Sigmoid colon (tissue), 7 donors: ENCODE data around the gene SERPINB6. TPM values are rescaled to one million over a fixed set of nuclear protein-coding genes. Genes with fewer than 3 reads are reported as not detected.
"Not testable (repeated sequence)": the region's sequence is repeated elsewhere in the genome, so short reads cannot be mapped to it uniquely, and the experiment has no call there.

ENCODE experiments used
- DNase-seq: peaks from one replicate; pipeline ENCODE4 v3.0.0-alpha.2; 2019
- H3K27ac ChIP-seq, 4 donors: fragments of 200-600 bp; sonication (generic); one replicate each; pipeline ENCODE4 v1.5.1; 2016 to 2019; ENCODE audit warnings: mild to moderate bottlenecking in 1 of 4
- H3K27me3 ChIP-seq, 3 donors: fragments of 200-600 bp; sonication (generic); one replicate each; pipeline ENCODE4 v1.5.1; 2019; ENCODE audit warnings: mild to moderate bottlenecking in 1 of 3
- H3K36me3 ChIP-seq, 4 donors: fragments of 200-600 bp; sonication (generic); one replicate each; pipeline ENCODE4 v1.5.1; 2016 to 2019
- H3K4me1 ChIP-seq, 4 donors: fragments of 200-600 bp; sonication (generic); one replicate each; pipeline ENCODE4 v1.5.1; 2017 to 2019
- H3K4me3 ChIP-seq, 4 donors: fragments of 200-600 bp; sonication (generic); one replicate each; pipeline ENCODE4 v1.5.1; 2017 to 2019; ENCODE audit warnings: mild to moderate bottlenecking in 2 of 4, moderate library complexity in 1 of 4
- H3K9me3 ChIP-seq, 4 donors: fragments of 200-600 bp in 3 of 4; sonication (generic) in 3 of 4; one replicate each; pipeline versions ENCODE4 v1.5.1 to v1.6.1; 2013 to 2019
- CTCF ChIP-seq, 4 experiments: fragments of 450-650 bp in 3 of 4; fragments of 200-600 bp in 1 of 4; IDR thresholded peaks; one replicate each; pipeline ENCODE4 v1.5.1; 2016 to 2019; ENCODE audit warnings: antibody characterized with exemption in 4 of 4, mild to moderate bottlenecking in 3 of 4, moderate library complexity in 2 of 4
- EP300 ChIP-seq, 4 donors: sonication (generic); formaldehyde crosslinking; IDR thresholded peaks; one replicate each; pipeline ENCODE4 v1.6.1; 2017; ENCODE audit warnings: antibody characterized with exemption in 4 of 4
- POLR2A ChIP-seq, 2 donors: fragments of 450-650 bp; IDR thresholded peaks; one replicate each; pipeline ENCODE4 v1.6.1; 2016; ENCODE audit warnings: antibody characterized with exemption in 2 of 2, mild to moderate bottlenecking in 2 of 2, moderate library complexity in 2 of 2
- POLR2AphosphoS5 ChIP-seq, 4 donors: sonication (generic); formaldehyde crosslinking; IDR thresholded peaks; one replicate each; pipeline ENCODE4 v1.6.1; 2017; ENCODE audit warnings: antibody characterized with exemption in 4 of 4
- WGBS, 2 donors: extraction: QIAGEN DNeasy Blood & Tissue Kit; methylation state at CpG; one replicate each; pipeline ENCODE4 v1.1.7; 2013; 5-methylcytosine and 5-hydroxymethylcytosine counted together
- intact Hi-C: fragments of 100-400 bp; cut with DNase I; formaldehyde crosslinking; loops from one replicate; pipeline ENCODE4 v1.15.1; 2023
- polyA plus RNA-seq, 3 donors: library from polyadenylated mRNA; stranded (reverse); fragments of 200-250 nt; gene quantifications; one replicate each; pipeline ENCODE4 v1.2.3, GENCODE V29; 2013
- total RNA-seq, 4 donors: library from RNA; depleted of rRNA; stranded (reverse); fragments of >200 nt; gene quantifications; one replicate each; pipeline ENCODE4 v1.1.0, GENCODE V29; 2016
- donor health status: healthy with polysubstance abuse.
- donor health status: Bipolar disorder and iron deficiency.
- donor health status: healthy.

SERPINB6 gene
- total and polyA plus RNA-seq, 7 donors, result 150 to 207 (median 178) TPM

DNA sequence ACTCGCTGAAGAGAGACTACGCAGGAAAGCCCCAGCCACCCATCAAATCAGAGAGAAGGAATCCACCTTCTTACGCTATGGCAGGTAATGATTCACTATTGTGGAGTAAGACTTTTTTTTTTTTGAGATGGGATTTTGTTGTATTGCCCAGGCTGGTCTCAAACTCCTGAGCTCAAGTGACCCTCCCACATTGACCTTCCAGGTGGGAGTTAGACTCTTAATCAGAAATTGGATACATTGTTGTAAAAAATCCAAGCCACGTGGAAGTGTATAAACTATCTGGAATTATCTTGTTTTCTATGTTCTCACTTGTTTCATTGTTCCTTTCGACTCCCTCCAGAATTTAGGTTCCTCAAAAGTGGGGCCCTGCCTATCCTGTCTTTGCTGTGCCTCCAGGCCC is 35.1 kb upstream of the SERPINB6 start:
- H3K4me1 ChIP-seq, result no peaks in the 10 kb centered on the region
- H3K9me3 ChIP-seq, result peaks cover 0 to 4% (median 3%) of the 10 kb centered on the region in 4 donors
- intact Hi-C loops, result no loop called here
- no peaks in the 10 kb centered on the region for H3K27me3 ChIP-seq
- H3K27ac ChIP-seq, result no peak overlapping the region
- no peak for DNase-seq
- WGBS, 2 donors, result 95 to 96% methylated on average over 5 of the region's 5 CpGs
- H3K36me3 ChIP-seq, result peaks cover 12 to 69% (median 26%) of the 10 kb centered on the region in 4 donors
- TF ChIP-seq EP300 (IDR thresholded peaks at IDR 0.05), result no peak
- TF ChIP-seq CTCF (IDR thresholded peaks at IDR 0.05), result no peak
- no peak for TF ChIP-seq POLR2A (IDR thresholded peaks at IDR 0.05)
- TF ChIP-seq POLR2AphosphoS5 (IDR thresholded peaks at IDR 0.05), result no peak
- no peak overlapping the region for H3K4me3 ChIP-seq

DNA sequence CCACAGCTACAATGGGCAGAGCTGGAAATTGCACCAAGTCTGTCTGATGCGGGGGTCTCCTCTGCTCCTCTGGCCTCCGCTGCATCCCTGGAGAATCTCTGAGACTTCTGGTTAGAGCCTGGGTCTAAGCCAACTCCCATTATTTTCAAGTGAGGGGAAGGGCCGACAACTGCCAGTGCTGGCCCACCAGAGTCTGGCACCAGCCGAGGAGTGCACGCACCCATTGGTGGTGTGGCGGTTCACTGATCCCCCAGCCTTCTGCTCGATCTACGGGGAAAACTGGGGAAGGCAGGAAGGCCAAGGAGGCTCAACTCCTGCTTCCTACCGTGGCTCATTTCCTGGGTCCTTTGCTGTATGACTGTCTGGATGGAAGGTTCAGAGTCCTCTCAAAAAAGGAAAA is 34.5 kb upstream of the SERPINB6 start:
- TF ChIP-seq CTCF (IDR thresholded peaks at IDR 0.05) (no peak), POLR2AphosphoS5 (IDR thresholded peaks at IDR 0.05) (no peak), POLR2A (IDR thresholded peaks at IDR 0.05) (no peak)
- Histone ChIP-seq H3K4me1 (peaks cover 0 to 4% (median 0%) of the 10 kb centered on the region in 4 donors), H3K4me3 (no peak overlapping the region), H3K27me3 (no peaks in the 10 kb centered on the region), H3K9me3 (peaks cover 0 to 2% (median 0%) of the 10 kb centered on the region in 4 donors), H3K27ac (no peak overlapping the region), H3K36me3 (peaks cover 12 to 63% (median 26%) of the 10 kb centered on the region in 4 donors)
- intact Hi-C loops, result no loop called here
- 95 to 96% methylated on average over 9 of the region's 9 CpGs for WGBS, 2 donors
- DNase-seq, result no peak

DNA sequence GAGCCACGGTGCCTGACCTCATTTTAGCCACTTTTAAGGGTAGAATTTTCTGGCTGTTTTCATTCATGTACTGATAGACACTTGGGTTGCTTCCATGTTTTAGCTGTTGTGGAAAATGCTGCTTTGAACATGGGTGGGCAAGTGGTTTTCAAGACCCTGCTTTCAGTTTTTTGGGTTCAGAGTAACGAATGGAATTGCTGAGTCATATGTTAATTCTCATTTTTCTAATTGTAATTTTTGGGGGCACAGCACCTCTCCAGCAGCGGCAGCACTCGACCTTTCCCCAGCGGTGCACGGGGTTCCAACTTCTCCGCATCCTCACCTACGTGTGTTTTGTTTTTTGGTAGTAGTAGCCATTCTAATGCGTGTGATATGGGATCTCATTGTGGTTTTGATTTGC is 33.7 kb upstream of the SERPINB6 start:
- no peak for DNase-seq
- Histone ChIP-seq H3K9me3 (no peaks in the 10 kb centered on the region), H3K27me3 (no peaks in the 10 kb centered on the region), H3K4me1 (peaks cover 0 to 12% (median 6%) of the 10 kb centered on the region in 4 donors), H3K4me3 (no peak overlapping the region), H3K36me3 (peaks cover 5 to 55% (median 20%) of the 10 kb centered on the region in 4 donors), H3K27ac (no peak overlapping the region)
- no peak for TF ChIP-seq CTCF (IDR thresholded peaks at IDR 0.05)
- no peak for TF ChIP-seq POLR2A (IDR thresholded peaks at IDR 0.05)
- TF ChIP-seq EP300 (IDR thresholded peaks at IDR 0.05), result no peak
- no peak for TF ChIP-seq POLR2AphosphoS5 (IDR thresholded peaks at IDR 0.05)
- WGBS, 2 donors, result 93 to 96% methylated on average over 9 of the region's 9 CpGs
- intact Hi-C loops, result no loop called here

DNA sequence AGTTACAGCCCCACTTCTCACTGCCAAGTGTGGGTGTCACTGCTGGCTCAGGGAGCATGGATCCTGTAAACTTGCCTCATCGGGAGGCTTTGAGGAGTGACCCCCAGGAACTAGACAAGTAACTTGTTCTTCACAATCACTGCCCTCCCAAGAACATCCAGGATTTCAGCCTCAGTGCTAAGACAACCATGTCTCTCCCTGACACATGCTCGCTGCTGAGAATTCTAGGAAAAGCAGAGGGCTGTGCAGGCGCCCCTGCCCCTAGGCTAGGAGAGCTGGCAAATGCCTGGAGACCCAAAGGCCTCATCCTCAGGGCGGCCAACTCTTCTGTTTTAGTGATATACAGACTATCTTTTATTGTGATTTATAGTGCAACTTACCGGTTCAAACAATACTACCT is 31.9 kb upstream of the SERPINB6 start:
- H3K9me3 ChIP-seq, DNase-seq, H3K4me3 ChIP-seq, intact Hi-C loops, H3K27me3 ChIP-seq, H3K27ac ChIP-seq: not testable (repeated sequence)
- H3K4me1 ChIP-seq, result peaks cover 0 to 21% (median 16%) of the 10 kb centered on the region in 4 donors
- 72 to 89% methylated on average over 4 of the region's 5 CpGs for WGBS, 2 donors
- H3K36me3 ChIP-seq, result peaks cover 4 to 39% (median 11%) of the 10 kb centered on the region in 4 donors

GRCh38 chr6:3001773-3002293 is 30.5 kb upstream of the SERPINB6 start:
- intact Hi-C loops, result loop anchor here (2.0 kb wide), 1 partner anchor 21 kb away; no protein-coding TSS in a partner anchor
- Histone ChIP-seq H3K9me3 (no peaks in the 10 kb centered on the region), H3K27ac (no peak overlapping the region), H3K27me3 (no peaks in the 10 kb centered on the region), H3K4me1 (peaks cover 0 to 21% (median 16%) of the 10 kb centered on the region in 4 donors), H3K4me3 (no peak overlapping the region), H3K36me3 (peaks cover 0 to 27% (median 7%) of the 10 kb centered on the region in 4 donors)
- no peak for DNase-seq
- WGBS, 2 donors, result 38 to 57% methylated on average over 2 of the region's 2 CpGs
- no peak for TF ChIP-seq EP300 (IDR thresholded peaks at IDR 0.05)
- TF ChIP-seq CTCF (IDR thresholded peaks at IDR 0.05), result peak in 3 of 4 experiments; percentile 24 to 40 (median 30)
